ENCODE results near the gene FOXK1.

DNA sequence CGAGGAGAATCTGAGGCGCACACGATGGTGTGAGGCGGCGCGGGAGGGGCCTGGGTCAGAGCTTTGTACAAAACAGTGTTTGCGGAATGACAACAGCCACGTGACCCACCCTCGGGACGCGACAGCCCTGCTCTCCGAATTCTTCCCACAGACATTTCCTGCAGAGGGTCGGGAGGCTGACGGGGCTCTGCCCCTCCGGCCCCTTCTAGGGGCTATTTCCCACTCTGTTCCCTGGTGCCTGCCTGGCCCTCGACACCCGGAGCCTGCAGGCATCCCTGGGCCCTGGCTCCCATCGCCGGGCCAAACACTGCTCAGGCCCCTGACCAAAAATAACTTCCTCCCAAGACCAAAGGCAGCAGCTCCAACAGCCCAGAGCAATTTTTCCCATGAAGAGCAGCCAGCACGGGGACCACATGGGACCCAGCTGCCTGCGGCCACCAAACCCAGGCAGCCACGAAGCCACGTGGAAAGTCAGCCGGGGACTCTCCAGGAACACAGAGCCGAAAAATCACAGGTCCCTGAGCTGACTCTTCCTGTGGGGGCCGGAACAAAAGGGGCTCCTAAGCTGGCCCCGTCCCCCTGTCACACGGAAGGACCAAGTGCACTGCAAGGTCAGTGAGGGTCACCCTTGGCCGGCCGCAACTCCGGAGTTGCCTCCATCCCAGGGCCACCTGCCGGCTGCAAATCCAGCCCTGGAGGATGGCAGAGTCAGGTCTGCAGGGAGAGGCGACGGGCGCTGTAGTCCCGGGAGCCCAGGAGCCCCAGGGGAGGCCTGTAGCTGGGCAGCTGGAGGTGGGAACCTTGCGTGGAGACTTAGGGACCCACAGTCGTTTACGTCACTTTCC is 137.7 kb downstream of the FOXK1 start:
- TF ChIP-seq EZH2 (IDR thresholded peaks at IDR 0.05) (no peak), POLR2AphosphoS5 (IDR thresholded peaks at IDR 0.05; ENCODE audit: borderline replicate concordance, low read depth, low read length) (no peak), FOXP2 (optimal IDR thresholded peaks at IDR 0.05; ENCODE audit: control extremely low read depth, extremely low read length, insufficient read depth) (no peak)
